ENCODE data around the gene SYMPK.
A peak's percentile ranks its signal among the peaks of the same experiment; 100 is the strongest.

The SYMPK gene

DNA sequence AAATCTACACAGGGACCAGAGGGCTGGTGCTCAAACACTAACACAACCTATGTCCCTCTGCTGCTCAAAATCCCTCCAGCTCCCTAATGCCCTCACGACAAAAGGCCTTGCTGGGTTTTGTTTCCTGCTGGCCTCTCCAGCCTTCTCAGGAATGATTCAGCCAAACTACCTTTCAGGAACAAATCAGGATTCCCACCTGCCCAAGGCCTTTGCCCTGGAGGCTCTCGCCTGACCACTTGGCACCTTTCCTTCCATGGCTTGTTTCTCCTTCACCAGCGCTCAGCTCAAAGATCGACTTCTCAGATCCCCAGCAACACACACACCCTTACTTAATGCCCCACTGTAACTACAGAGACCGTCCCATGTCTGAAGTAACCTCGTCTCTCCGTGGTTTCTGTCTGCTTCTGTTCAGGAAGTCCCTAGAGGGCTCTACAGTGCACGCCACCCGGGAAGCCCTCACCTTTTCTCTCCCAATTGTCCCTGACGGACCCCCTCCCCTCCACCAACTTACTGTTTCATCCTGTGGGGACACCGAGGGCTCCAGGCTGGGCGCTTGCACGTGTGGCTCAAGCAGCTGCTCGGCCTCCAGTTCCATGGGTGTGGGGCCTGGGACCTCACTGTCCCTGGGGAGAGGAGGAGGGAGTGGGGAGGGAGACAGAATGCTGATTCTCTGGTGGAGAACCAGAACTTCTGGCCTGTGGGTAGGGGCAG is 90.7 kb downstream of the SYMPK start:
- TF ChIP-seq OSR2 (tag by site-specific recombination; IDR thresholded peaks at IDR 0.05): no peak
- no peak for TF ChIP-seq ZNF48 (tag by site-specific recombination; IDR thresholded peaks at IDR 0.05)
- no peak for TF ChIP-seq ZNF596 (tag by site-specific recombination; IDR thresholded peaks at IDR 0.05)
- TF ChIP-seq GLI2 (tag by site-specific recombination; IDR thresholded peaks at IDR 0.05; ENCODE audit: borderline replicate concordance, low read depth): no peak
- no peak for TF ChIP-seq ZNF692 (tag by site-specific recombination; IDR thresholded peaks at IDR 0.05)
- no peak for TF ChIP-seq SP3 (tag by site-specific recombination; IDR thresholded peaks at IDR 0.05)
- no peak for TF ChIP-seq EGR2 (tag by site-specific recombination; IDR thresholded peaks at IDR 0.05; ENCODE audit: low read depth)
- TF ChIP-seq PRDM10 (tag by site-specific recombination; IDR thresholded peaks at IDR 0.05): no peak
- TF ChIP-seq ZSCAN23 (tag by site-specific recombination; IDR thresholded peaks at IDR 0.05): no peak
- TF ChIP-seq ZBTB17 (tag by site-specific recombination; IDR thresholded peaks at IDR 0.05): no peak
- TF ChIP-seq, protein P1, sequence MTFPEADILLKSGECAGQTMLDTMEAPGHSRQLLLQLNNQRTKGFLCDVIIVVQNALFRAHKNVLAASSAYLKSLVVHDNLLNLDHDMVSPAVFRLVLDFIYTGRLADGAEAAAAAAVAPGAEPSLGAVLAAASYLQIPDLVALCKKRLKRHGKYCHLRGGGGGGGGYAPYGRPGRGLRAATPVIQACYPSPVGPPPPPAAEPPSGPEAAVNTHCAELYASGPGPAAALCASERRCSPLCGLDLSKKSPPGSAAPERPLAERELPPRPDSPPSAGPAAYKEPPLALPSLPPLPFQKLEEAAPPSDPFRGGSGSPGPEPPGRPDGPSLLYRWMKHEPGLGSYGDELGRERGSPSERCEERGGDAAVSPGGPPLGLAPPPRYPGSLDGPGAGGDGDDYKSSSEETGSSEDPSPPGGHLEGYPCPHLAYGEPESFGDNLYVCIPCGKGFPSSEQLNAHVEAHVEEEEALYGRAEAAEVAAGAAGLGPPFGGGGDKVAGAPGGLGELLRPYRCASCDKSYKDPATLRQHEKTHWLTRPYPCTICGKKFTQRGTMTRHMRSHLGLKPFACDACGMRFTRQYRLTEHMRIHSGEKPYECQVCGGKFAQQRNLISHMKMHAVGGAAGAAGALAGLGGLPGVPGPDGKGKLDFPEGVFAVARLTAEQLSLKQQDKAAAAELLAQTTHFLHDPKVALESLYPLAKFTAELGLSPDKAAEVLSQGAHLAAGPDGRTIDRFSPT (tag by site-specific recombination; IDR thresholded peaks at IDR 0.05): no peak
- no peak for TF ChIP-seq KLF7 (tag by site-specific recombination; IDR thresholded peaks at IDR 0.05; ENCODE audit: borderline replicate concordance)
- no peak for TF ChIP-seq ZNF416 (tag by site-specific recombination; IDR thresholded peaks at IDR 0.05)
- no peak for TF ChIP-seq ZNF701 (tag by site-specific recombination; IDR thresholded peaks at IDR 0.05)
- TF ChIP-seq ZNF274 (IDR thresholded peaks at IDR 0.05; ENCODE audit: low read length): no peak
- no peak for TF ChIP-seq ZNF274 (tag by site-specific recombination; IDR thresholded peaks at IDR 0.05; ENCODE audit: borderline replicate concordance)
- TF ChIP-seq ZNF76 (tag by site-specific recombination; IDR thresholded peaks at IDR 0.05; ENCODE audit: borderline replicate concordance, low read depth): no peak
- no peak for TF ChIP-seq ZNF211 (tag by site-specific recombination; IDR thresholded peaks at IDR 0.05; ENCODE audit: low read depth)
- TF ChIP-seq ZBTB49 (tag by site-specific recombination; IDR thresholded peaks at IDR 0.05; ENCODE audit: low read depth): no peak
- no peak for TF ChIP-seq ZNF560 (tag by site-specific recombination; IDR thresholded peaks at IDR 0.05; ENCODE audit: borderline replicate concordance)
- H3K4me3 ChIP-seq (ENCODE audit: low read depth, low read length): no peak overlapping the region
- peak overlapping the region; percentile 32 for H3K27ac ChIP-seq (ENCODE audit: extremely low read depth, low read depth, low read length)
- no peaks in the 10 kb centered on the region for H3K9me3 ChIP-seq (ENCODE audit: control insufficient read depth, insufficient read depth, low read depth, low read length)
- ChIA-PET CTCF (interaction anchor here (0.7 to 2.5 kb wide), 4 partner anchors 27 to 94 kb away, joined by 3 to 9 read pairs (median 6); no protein-coding TSS in a partner anchor), POLR2A (interaction anchor here (1.4 to 7.2 kb wide), 5 partner anchors 11 to 84 kb away, joined by 3 to 111 read pairs (median 11); partner anchors contain the start of genes DMPK, DMWD, QPCTL and SNRPD2)
- peaks cover 16 to 38% of the 10 kb centered on the region in 2 experiments for H3K36me3 ChIP-seq (ENCODE audit: control insufficient read depth in 2 of 2, insufficient read depth in 1 of 2, low read length in 2 of 2)
- peaks cover 6% of the 10 kb centered on the region for H3K4me1 ChIP-seq (ENCODE audit: control insufficient read depth, insufficient read depth, low read length)

Measured in HEK293 (cell line).